ENCODE results near the gene ANO1.

GRCh38 chr11:70182266-70182665 is 104.1 kb downstream of the ANO1 start:
- no peak for TF ChIP-seq CTCF (IDR thresholded peaks at IDR 0.05 in 2 of 3, conservative IDR thresholded peaks at IDR 0.05 in 1 of 3; ENCODE audit: borderline replicate concordance in 1 of 3, insufficient read depth in 1 of 3, low read depth in 2 of 3, low read length in 2 of 3)
- no peak for TF ChIP-seq YY1 (IDR thresholded peaks at IDR 0.05; ENCODE audit: extremely low read depth, insufficient replicate concordance, low read depth, low read length)
- no peak for TF ChIP-seq MAX (IDR thresholded peaks at IDR 0.05)
- TF ChIP-seq ZBTB33 (IDR thresholded peaks at IDR 0.05; ENCODE audit: extremely low read depth, insufficient replicate concordance, low read length): no peak
- TF ChIP-seq SIN3A (IDR thresholded peaks at IDR 0.05; ENCODE audit: low read depth): no peak
- TF ChIP-seq POLR2AphosphoS5 (IDR thresholded peaks at IDR 0.05; ENCODE audit: low read depth, low read length): no peak
- TF ChIP-seq SP1 (IDR thresholded peaks at IDR 0.05; ENCODE audit: low read depth): no peak
- no peak for TF ChIP-seq POLR2A (IDR thresholded peaks at IDR 0.05; ENCODE audit: borderline replicate concordance, extremely low read depth, insufficient read depth, insufficient read length)
- no peak for TF ChIP-seq EZH2 (IDR thresholded peaks at IDR 0.05)

All from HCT116 (cell line).